Lung (tissue), 12 donors: ENCODE results near the gene AFG1L. TPM values are rescaled to one million over a fixed set of nuclear protein-coding genes. Genes with fewer than 3 reads are reported as not detected.

ENCODE experiments used
- ATAC-seq: fragments of 200-7000 bp; cut with Tn5 transposase; one replicate; pipeline ENCODE4 v1.9.1; 2020; ENCODE audit warnings: moderate number of reproducible peaks; ENCODE audit not compliant: insufficient read depth, low FRiP score
- DNase-seq, 3 donors: peaks; one replicate each; pipeline ENCODE4 v3.0.0-alpha.2; 2013 to 2017
- H3K27ac ChIP-seq, 2 donors: one replicate each; pipeline ENCODE4 v1.5.1; 2013; ENCODE audit warnings: mild to moderate bottlenecking in 2 of 2, moderate library complexity in 2 of 2, control low read depth in 1 of 2, inconsistent platforms in 1 of 2, low read depth in 1 of 2, low read length in 1 of 2
- H3K27me3 ChIP-seq, 3 donors: one replicate each; pipeline ENCODE4 v1.5.1; 2013; ENCODE audit warnings: low read length in 2 of 3; ENCODE audit not compliant: control insufficient read depth in 3 of 3, insufficient read depth in 3 of 3
- H3K36me3 ChIP-seq, 4 donors: one replicate each; pipeline ENCODE4 v1.5.1; 2013; ENCODE audit warnings: low read length in 4 of 4, mild to moderate bottlenecking in 1 of 4, moderate library complexity in 1 of 4; ENCODE audit not compliant: control insufficient read depth in 4 of 4, insufficient read depth in 4 of 4
- H3K4me1 ChIP-seq, 5 donors: one replicate each; pipeline ENCODE4 v1.5.1; 2013; ENCODE audit warnings: low read length in 5 of 5, mild to moderate bottlenecking in 2 of 5, moderate library complexity in 1 of 5; ENCODE audit not compliant: control insufficient read depth in 5 of 5, insufficient read depth in 5 of 5
- H3K4me3 ChIP-seq: one replicate; pipeline ENCODE4 v1.5.1; 2013; ENCODE audit warnings: mild to moderate bottlenecking, control low read depth, moderate library complexity
- H3K9ac ChIP-seq, 2 donors: one replicate each; pipeline ENCODE4 v1.5.1; 2013; ENCODE audit warnings: low read length in 2 of 2, control low read depth in 1 of 2; ENCODE audit not compliant: insufficient read depth in 1 of 2
- H3K9me3 ChIP-seq, 4 donors: one replicate each; pipeline ENCODE4 v1.5.1; 2013; ENCODE audit warnings: low read length in 3 of 4, mild to moderate bottlenecking in 1 of 4, moderate library complexity in 1 of 4; ENCODE audit not compliant: control insufficient read depth in 4 of 4, insufficient read depth in 3 of 4
- CTCF ChIP-seq: IDR thresholded peaks from 2 replicates; pipeline ENCODE4 v1.5.1; 2012; ENCODE audit warnings: mild to moderate bottlenecking; ENCODE audit errors: control extremely low read depth, extremely low read depth
- WGBS, 2 donors: extraction: QIAGEN DNeasy Blood & Tissue Kit; methylation state at CpG; one replicate each; pipeline ENCODE4 v1.1.7; 2013; 5-methylcytosine and 5-hydroxymethylcytosine counted together
- polyA plus RNA-seq, 2 donors: library from polyadenylated mRNA; stranded (reverse); fragments of 200-250 nt; gene quantifications; one replicate each; pipeline ENCODE4 v1.2.1, GENCODE V29; 2013
- total RNA-seq, 2 donors: library from RNA; depleted of rRNA in 1 of 2; stranded (reverse); fragments of >200 nt in 1 of 2; gene quantifications; one replicate each; pipeline ENCODE4 v1.2.1, GENCODE V29; 2014 to 2021
- donor health status: control.
- donor health status: control.
- donor health status: Bipolar disorder and iron deficiency.
- donor health status: healthy.
- donor health status: DM: yes; HTN: yes; CAD: no.

The AFG1L gene
- total and polyA plus RNA-seq, 4 donors = 2.0 to 9.5 (median 5.5) TPM

DNA sequence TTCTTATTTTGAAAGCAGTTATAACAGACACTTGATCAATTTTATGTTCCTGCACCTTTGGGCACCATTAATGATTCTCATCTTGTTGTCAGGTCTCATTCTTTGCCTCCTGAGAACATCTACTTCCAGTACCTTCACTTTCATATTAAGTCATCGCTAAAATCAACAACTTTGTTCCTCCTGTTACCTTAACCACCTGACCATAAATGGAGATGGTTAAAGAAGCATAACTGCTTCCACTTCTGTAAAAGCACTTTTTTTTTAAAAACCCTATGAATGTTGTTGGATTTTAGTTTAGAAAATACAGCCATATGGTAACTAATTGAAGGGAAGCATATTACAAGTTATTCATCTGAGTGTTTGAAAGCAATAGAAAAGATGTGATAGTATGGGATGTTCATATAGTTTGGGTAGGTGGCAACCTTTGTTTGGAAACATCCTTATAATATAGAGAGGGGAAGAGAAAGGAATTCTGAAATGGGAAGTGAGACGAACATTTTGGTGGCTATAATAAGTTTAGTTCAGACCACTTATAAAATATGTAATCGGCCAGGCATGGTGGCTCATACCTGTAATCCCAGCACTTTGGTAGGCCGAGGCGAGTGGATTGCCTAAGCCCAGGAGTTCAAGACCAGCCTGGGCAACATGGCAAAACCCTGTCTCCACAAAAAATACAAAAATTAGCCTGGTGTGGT lies 53.9 kb downstream of the AFG1L start:
- 78 to 82% methylated on average over 5 of the region's 5 CpGs for WGBS, 2 donors
- Histone ChIP-seq H3K9me3 (no peaks in the 10 kb centered on the region), H3K9ac (no peak overlapping the region), H3K36me3 (no peaks in the 10 kb centered on the region), H3K4me3 (no peak overlapping the region), H3K4me1 (no peaks in the 10 kb centered on the region), H3K27me3 (no peaks in the 10 kb centered on the region), H3K27ac (no peak overlapping the region)
- no peak for DNase-seq
- ATAC-seq = no peak
- TF ChIP-seq CTCF = no peak

DNA sequence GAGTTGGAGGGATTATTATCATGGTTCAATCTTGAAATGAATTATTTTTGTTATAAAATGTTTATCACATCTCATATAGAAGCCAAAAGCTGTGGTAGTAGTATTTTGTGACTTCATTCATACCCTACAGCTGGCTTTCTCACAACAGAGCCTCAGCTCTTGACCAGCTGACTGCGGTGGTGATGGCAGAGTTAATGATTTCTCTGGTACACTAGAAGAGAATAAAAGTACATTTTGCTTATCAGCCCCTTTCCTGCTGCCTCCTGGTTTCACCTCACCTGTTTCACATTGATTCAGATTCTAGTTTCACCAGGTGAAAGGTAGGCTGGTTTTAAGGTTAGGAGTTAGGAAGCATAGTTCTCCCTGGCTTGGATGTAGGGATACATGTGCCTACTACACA lies 55.7 kb downstream of the AFG1L start:
- no peaks in the 10 kb centered on the region for H3K4me1 ChIP-seq
- 80 to 90% methylated on average over 1 of the region's 1 CpG for WGBS, 2 donors
- H3K9ac ChIP-seq = no peak overlapping the region
- no peak overlapping the region for H3K27ac ChIP-seq
- no peaks in the 10 kb centered on the region for H3K27me3 ChIP-seq
- ATAC-seq = no peak
- no peak overlapping the region for H3K4me3 ChIP-seq
- H3K36me3 ChIP-seq = no peaks in the 10 kb centered on the region
- peak; percentile 11 to 53 (median 26) for DNase-seq
- H3K9me3 ChIP-seq = no peaks in the 10 kb centered on the region
- no peak for TF ChIP-seq CTCF

DNA sequence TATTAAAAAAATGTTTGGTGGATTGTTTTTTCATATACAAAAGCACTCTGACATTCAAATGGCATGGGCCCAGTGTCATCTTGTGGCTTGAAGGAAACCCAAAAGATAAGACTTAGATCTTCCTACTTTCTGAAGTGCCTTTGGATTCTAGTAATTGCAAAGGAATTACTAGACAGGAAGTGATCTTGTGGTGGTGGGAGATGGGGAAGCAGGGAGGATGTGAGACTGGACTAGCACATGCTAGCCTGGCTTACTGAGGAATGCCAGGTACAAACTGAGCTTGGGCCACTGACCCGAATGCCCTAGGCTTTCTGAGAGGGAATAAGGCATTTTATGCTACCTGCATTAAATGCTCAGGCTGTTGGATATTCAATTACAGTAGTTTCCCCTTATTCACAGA lies 59.0 kb downstream of the AFG1L start:
- H3K9me3 ChIP-seq = no peaks in the 10 kb centered on the region
- no peak overlapping the region for H3K4me3 ChIP-seq
- H3K27me3 ChIP-seq = no peaks in the 10 kb centered on the region
- ATAC-seq (no peak), DNase-seq (no peak)
- H3K36me3 ChIP-seq = peaks cover 0 to 9% (median 0%) of the 10 kb centered on the region in 4 donors
- no peak overlapping the region for H3K27ac ChIP-seq
- H3K4me1 ChIP-seq = no peaks in the 10 kb centered on the region
- no peak overlapping the region for H3K9ac ChIP-seq
- 90 to 91% methylated on average over 1 of the region's 1 CpG for WGBS, 2 donors
- TF ChIP-seq CTCF = no peak

- Histone ChIP-seq H3K4me1 (no peaks in the 10 kb centered on the region), H3K27ac (no peak overlapping the region), H3K27me3 (no peaks in the 10 kb centered on the region), H3K9ac (no peak overlapping the region), H3K4me3 (no peak overlapping the region), H3K36me3 (peaks cover 0 to 9% (median 1%) of the 10 kb centered on the region in 4 donors), H3K9me3 (no peaks in the 10 kb centered on the region)
- no peak for ATAC-seq
- WGBS, 2 donors = 93 to 94% methylated on average over 2 of the region's 2 CpGs
- no peak for DNase-seq
- no peak for TF ChIP-seq CTCF
Measured at GRCh38 chr6:108355120-108355519, 60.3 kb downstream of the AFG1L start.
